GM21717 (cell line): ENCODE results near the gene MGA.

Experiments
- ATAC-seq: cut with Tn5 transposase; IDR thresholded peaks from one replicate; pipeline ENCODE4 v1.9.1; 2021; ENCODE audit warnings: mild to moderate bottlenecking, moderate library complexity; ENCODE audit not compliant: unreplicated experiment

MGA gene

DNA sequence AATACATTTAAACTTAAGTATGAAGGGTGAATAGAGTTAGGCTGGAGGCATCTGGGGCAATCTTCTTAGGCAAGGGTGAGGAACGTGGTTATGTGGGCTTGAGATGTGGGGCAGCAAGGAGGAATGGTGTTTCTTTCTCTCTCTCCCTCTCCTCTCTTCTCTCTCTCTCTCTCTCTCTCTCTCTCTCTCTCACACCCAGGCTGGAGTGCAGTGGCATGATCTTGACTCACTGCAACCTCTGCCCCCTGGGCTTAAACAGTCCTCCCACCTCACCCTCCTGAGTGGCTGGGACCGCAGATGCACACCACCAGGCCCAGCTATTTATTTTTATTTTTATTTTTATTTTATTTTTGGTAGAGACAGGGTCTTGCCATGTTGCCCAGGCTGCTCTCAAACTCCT, 4.0 kb upstream of the MGA start:
- no peak for ATAC-seq

DNA sequence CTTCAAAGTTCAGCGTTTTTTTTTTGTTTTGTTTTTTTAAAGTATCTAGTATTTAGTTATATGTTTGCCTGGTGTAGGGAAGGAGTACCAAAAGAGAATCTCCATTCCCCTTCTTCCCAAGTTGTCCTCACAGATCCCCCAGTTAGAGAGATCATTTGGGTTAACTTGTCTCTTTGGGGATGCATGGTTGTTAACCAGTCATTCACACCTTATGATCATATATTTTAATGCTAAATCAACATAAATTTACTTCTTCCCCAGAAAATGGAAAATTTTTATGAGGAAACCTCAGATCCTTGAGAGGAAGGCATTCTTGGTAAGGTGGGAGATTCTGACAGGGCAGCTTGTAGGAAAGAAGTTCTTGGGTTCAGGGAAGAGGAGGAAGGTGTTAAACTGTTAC, 1.5 kb upstream of the MGA start:
- no peak for ATAC-seq

DNA sequence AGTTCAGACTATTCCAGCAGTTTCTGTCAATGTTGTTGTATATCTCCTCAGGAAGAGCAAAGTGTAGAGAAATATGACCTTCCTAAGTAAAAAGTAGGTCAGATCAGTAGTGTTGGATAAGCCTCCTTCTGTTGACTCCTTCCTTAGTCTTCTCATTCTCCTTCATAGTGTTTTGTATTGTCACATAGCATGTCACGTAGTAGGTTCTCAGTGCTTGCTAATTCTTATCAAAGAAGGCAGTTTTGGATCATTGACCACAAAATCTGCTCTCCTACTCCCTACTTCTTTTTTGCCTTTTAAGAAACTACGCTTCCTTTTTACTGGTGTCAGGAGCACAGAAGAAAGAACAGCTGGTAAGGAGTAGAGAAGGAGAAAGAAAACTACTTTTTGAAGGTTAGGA, 1.0 kb upstream of the MGA start:
- ATAC-seq = no peak

DNA sequence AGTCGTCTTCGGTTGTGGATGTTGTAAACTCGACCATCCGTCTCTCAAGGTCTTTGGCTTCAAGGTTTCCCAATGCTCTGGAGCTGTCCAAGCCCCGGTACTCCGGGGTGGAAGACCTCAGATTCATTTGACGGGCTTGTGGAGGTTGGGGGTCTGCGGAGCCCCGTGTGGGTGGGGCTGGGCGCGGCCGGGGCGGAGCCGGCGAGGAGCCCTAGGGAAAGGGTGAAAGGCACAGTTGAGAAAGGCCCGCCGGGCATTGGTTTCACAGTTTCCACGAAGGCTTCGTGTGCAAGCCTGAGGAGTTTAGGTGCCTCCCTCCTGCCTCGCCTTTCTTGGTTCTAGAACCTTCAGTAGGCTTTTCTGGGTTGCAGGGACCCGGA, 360 bp upstream of the MGA start:
- ATAC-seq = peak; percentile 10

DNA sequence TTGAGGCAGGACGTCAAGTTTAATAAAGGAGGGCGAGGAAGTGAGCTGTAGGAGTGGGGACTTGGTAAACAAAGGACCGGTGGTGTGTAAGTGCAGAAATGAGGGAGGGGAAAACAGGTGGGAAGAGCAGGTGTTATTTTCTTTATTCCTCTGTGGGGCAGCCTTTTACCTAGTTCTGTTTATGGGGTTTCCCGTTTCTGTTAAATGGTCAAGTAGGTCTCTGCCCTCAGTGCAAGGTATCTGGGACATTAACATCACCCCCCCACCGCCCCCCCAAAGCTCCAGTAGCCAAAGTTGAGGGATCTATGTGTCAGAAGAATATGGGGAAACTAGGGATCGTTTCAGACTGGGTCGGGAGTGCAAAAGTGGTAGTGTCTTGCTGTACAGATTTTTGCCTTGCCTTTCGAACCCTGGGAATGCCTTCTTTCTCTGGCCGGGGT, 893 bp downstream of the MGA start:
- ATAC-seq = no peak

DNA sequence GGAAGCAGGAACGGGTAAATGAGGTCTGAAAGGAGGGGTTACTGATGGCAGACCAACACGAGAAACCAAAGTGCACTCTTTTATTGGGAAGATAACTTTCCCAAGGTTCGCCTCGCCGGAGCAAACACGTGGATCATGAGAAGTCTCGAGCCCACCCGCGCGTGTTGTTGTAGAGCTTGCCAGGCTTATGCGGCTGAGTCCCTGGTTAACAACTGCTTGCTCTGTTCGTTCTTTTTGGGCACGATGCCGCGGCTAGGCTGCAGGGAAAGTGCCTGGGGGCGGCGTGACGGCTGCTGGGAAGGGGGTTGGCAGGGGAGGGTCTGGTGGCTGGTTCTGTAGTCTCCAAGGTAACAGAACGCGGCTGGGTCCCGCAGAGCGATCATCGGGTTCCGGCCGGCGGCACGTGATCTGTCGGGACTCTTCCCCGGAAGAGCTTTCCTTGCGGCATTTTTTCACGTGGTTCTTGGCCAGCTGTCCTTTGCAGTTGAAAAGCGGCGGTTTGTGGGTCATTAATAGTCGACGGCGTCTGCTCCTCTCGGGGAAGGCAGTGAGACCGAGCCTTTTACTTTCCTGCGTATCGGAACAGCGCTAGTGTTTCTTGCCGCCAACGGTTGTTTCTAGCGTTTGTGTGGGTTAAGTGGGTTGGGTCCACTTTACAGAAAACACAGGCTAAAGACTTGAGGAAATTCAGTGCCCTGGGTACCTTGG, 1.5 kb downstream of the MGA start:
- ATAC-seq = no peak

DNA sequence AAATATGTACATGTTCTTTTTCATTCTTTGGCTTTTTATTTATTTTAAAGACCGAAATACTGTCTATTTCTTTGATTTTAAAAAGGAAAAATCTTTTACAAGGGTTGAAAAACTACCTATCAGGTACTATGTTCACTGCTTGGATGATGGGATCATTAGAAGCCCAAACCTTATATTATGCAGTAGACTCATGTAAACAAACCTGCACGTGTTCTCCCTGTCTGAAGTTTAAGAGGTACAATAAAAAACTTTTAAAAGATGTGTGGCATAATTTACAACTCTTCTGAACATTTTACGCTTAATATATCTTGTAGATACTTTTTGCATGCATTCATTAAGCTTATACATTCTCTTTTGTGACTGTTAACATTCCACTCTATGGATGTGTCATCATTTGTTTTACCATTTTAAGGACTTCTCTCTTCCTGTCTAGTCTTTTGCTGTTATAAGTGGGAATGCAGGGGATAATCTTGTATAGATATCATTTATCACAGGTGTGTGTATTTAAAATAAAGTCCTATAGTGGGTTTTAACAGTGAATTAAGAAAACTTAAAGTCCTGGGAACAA, 6.2 kb downstream of the MGA start:
- no peak for ATAC-seq

DNA sequence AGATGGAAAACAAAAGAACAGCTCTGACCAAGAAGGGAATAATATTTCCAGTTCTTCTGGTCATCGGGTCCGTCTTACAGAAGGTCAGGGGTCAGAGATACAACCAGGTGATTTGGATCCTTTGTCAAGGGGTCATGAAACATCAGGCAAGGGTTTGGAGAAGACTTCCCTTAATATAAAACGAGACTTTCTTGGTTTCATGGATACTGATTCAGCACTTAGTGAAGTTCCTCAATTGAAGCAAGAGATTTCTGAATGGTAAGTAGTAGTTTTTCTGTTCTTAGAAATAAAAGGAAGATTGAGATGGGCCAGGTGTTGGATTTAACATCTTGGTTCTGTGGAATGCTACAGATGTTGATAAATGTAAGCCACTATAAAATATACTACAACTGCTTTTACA, 9.5 kb downstream of the MGA start:
- ATAC-seq = no peak

DNA sequence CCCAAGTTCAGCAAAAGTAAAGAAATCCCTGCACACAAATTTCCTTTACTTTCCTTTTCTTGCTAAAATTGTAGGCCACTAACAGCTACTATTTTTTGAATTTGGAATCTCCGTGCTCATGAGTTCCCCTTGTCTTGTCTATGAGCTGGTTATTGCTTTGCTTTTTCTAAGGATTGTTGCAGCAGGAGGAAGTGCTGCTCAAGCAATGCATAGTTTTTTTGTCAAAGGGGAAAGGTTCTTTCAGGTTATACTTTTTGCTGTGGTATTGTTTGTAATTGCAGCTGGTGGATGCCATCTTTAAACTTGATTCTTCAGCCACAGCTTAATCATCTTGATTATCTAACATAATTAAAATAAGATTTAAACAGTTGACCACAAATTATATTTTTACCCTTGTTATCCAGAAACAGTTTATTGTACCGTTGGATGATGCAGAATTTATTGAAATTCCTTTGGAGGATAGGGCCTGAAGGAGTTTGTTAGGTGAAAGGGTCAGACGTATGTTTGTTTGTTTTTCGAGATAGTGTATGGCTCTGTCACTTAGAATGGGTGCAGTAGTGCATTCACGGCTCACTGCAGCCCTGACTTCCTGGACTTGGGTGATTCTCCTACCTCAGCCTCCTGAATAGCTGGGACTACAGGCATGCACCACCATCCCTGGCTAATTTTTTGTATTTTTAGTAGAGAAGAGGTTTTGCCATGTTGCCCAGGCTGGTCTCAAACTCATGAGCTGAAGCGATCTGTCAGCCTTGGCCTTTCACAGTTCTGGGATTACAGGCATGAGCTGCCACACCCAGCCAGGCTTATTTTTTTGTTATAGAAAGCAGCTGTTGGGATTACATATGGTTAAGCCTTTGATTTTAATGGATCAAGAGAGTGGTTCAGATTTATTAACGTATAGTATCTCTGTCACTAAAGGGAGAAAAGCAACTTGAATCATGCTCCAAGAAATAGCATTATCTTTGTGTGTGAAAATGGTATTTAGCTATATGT, 11.7 kb downstream of the MGA start:
- ATAC-seq = no peak

DNA sequence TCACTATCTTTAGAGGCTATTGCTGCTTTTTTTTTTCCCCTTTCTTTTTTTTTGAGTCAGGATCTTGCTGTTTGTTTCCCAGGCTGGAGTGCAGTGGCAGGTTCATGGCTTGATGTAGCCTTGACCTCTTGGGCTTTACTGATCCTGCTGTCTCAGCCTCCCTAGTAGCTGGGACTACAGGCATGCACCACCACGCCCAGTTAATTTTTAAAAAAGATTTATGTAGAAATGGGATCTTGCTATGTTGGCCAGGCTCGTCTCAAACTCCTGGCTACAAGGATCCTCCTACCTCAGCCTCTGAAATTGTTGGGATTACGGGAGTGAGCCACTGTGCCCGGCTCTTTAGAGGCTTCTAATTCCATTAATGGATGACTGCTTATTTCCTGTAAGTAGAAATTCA, 15.1 kb downstream of the MGA start:
- no peak for ATAC-seq

DNA sequence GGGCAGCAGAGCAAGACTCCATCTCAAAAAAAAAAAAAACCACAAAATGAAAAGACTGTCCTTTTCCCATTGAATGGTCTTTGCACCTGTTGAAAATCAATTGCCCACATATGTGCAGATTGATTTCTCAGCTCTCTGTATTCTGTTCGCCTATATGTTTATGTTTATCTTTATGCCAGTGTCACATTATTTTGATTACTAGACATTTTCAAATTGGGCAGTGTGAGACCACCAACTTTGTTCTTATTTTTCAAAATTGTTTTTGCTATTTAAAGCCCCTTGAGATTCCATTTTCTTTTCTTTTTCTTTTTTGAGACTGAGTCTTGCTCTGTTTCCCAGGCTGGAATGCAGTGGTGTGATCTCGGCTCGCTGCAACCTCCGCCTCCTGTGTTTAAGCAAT, 18.5 kb downstream of the MGA start:
- ATAC-seq = no peak

DNA sequence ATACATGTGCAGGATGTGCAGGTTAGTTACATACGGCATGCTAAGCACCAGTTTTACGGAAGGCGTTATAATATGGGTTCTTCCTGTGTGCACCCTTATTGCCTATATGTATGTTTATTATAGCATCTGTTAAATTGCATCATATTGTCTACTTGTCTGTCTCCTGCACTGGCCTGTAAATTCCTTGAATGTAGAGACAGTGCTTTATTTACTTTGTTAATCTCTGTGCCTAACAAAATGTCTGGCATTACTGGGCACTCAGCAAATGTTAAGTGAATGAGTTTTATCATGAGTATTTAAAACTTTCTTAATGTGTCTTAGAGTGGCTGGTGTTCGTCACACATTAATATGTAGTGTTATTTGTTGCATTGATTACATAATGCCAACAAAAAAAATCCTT, 23.8 kb downstream of the MGA start:
- no peak for ATAC-seq

DNA sequence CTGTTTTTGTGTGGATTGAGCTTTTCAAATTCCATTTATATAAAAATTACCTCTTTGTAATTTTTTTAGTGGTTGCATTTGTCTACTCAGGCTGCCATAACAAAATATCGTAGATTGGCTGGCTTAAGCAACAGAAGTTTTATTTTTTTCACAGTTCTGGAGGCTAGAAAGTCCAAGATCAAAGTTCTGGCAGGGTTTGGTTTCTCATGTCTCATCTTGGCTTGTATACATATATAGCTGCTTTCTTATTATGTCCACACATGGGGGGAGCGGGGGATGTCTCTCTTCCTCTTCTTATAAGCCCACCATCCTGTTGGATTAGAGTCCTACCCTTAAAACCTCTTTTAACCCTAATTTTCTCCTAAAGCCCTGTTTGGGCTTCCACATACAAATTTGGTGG, 28.5 kb downstream of the MGA start:
- no peak for ATAC-seq

DNA sequence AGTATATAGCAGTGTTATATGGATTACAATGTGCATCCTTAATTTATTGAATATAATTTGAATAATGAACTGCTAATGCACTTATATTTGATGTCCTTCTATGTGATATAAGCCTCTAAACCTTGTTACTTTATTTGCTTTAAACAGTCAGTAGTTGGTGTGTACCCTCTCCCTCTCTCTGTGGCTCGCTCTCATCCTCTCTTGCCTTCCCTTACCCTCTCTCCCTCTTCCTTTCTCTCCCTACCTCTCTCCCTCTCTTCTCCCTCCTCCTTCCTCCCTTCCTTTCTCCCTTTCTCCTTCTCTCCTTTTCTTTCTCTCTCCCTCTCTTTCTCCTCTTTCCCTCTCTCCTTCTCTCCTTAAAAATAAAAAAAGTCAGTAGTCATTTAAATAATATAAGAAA, 28.9 kb downstream of the MGA start:
- ATAC-seq = no peak

DNA sequence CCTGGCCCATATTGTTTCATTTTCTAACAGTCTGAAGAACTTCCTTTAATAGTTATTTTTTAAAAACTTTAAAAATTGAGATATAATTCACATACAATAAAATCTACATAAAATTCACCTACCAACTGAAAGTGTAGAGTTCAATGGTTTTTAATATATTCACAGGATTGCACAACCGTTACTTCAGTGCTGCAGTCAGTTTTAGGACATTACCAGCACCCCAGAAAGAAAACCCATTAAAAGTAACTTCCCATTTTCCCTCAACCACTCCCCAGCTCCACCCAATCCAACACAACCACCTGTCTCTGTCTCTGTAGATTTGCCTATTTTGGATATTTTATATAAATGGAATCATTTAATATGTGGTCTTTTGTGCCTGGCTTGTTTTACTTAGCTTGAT, 29.6 kb downstream of the MGA start:
- ATAC-seq = no peak

DNA sequence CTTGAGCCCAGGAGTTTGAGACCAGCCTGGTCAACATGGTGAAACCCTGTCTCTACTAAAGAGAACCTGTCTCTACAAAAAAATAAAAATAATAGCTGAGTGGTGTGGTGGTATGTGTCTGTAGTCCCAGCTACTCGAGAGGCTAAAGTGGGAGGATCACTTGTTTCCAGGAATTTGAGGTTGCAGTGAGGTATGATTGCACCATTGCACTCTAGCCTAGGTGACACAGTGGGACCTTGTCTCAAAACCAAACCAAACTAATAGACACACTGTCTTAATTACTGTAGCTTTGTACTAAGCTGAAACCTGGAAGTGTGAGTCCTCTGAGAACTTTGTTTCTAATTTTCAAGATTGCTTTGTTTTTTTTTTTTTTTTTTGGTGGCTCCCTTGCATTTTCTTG, 30.4 kb downstream of the MGA start:
- ATAC-seq = no peak

DNA sequence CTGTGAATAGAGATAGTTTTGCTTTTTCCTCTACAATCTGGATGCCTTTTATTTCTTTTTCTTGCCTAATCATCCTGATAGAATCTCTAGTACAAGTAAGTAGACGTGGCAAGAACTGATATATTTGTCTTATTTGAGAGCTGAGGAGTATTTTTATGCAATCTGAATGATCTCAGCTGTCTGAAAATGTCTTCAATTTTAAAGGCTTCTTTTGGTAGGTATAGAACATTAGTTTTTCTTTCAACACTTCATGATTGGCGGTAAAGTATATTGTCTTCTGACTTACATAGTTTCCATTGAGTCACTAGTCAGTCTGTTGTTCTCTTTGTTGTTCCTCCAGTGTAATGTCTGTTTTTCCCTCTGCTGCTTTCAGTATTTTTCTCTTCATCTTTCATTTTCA, 31.3 kb downstream of the MGA start:
- no peak for ATAC-seq

DNA sequence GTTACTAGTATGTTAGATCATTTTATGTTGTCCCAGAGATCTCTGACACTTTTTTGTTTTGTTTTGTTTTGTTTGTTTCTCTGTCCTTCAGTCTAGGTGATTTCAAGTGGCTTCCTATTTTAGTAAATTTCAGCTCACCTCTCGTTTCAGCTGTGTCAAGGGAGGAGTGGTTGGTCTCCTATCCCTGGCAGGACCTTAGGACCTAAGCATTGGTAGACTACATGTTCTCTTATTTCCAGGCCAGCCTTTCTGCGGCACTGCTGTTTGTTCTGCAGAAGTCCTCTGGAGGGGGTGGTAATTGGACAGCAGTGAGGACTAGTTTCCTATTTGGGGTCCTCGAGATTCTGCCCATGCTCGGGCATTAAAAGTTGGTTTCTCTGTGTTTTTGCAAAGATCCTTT, 31.8 kb downstream of the MGA start:
- no peak for ATAC-seq

DNA sequence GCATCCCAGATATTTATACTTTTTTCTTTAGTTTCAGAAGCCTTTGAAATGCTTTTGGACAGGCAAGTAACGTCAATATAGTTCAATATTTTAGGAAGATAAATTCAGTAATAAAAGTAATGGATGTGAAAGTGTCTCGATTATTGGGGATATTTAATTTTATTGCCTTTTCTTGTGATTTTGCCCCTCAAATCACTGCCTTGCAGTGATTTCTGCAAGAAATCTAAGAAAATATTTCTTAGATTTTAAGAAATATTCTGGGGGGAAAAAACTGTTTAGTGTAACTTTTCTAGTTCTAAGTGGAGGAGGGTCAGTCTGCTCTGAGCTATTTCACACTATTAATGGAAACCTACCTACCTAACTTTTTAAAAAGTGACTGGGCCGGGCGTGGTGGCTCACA, 33.6 kb downstream of the MGA start:
- ATAC-seq = no peak

DNA sequence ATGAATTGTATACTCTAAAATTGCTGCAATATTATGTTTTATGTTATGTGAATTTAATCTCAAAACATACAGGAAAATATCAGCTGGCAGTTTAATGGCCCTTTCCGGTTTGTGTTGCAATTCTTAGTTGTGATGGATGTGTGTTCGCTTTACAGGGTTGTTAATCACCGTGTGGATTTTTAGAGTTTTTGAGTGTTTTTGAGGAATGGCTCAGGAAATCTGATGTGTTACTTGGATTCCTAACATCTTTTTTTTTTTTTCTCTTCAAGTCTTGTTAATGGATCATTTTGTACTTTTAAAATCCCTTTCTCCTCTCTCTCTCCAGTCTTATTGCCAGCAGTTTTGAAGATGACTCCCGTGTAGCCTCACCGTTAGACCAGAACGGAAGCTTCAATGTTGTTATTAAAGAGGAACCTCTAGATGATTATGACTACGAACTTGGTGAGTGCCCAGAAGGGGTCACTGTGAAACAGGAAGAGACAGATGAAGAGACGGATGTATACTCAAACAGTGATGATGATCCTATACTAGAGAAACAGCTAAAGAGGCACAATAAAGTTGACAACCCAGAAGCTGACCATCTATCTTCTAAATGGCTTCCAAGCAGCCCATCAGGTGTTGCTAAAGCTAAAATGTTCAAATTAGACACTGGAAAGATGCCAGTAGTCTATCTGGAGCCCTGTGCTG, 35.7 kb downstream of the MGA start:
- ATAC-seq = peak; percentile 84

DNA sequence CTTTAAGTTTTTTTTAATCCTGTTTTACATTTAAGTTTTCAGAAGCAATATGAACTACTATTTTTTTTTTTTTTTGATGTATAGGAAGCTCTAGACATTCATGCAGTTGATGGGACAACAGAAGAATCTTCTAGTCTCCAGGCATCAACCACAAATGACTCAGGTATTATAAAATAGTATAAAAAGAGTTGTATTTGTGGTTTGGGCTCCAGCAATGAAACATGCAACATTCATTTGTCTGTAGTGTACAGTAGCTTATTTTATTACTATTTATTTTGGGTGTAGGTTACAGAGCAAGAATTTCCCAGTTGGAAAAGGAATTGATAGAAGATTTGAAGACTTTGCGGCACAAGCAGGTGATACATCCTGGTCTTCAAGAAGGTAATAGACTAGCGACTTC, 38.6 kb downstream of the MGA start:
- ATAC-seq = no peak
